ENCODE data around the gene PPDPF. TPM values are rescaled to one million over a fixed set of nuclear protein-coding genes. Genes with fewer than 3 reads are reported as not detected.

Gene PPDPF
- total RNA-seq, 1 experiment from 2014 or later: 148 TPM

DNA sequence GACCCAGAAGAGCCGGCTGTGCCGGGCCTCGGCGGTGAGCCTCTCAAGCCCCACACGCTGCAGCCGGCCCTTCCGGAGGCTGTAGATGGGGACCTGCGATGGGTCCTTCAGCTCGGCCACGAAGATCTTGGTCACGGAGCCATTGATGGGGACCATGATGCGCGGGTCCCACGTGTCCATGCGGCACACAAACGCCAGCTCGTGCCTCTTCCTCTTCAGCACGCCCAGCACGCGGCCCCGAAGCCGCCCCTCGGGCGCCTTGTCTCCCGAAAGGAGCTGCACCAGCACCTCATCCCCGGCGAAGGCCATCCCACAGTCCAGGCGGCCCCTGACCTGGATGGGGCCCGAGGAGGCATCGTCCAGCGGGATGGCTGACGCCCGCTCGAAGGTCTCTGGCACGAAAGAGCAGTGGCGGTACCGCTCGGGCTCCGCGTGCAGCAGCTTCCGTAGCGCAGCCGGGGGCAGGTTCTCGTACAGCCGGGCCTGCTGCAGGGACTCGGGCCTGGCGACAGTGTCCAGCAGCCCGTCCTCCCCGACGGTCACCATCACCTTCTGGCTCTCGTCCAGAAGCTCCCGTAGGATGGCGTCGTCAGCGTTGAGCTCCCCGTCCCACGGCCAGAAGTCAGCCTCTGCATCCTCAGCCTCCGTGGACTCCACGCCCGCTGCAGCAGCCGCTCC lies 44.6 kb downstream of the PPDPF start:
- H3K9me3 ChIP-seq (ENCODE audit: low read depth, low read length, poor library complexity, severe bottlenecking): no peaks in the 10 kb centered on the region
- no peaks in the 10 kb centered on the region for H3K27me3 ChIP-seq (replicated peaks; ENCODE audit: insufficient read depth, low read depth, low read length, poor library complexity)
- TF ChIP-seq EZH2 (IDR thresholded peaks at IDR 0.05; ENCODE audit: borderline replicate concordance, low read depth, low read length, poor library complexity, severe bottlenecking): no peak
- TF ChIP-seq, protein P1, sequence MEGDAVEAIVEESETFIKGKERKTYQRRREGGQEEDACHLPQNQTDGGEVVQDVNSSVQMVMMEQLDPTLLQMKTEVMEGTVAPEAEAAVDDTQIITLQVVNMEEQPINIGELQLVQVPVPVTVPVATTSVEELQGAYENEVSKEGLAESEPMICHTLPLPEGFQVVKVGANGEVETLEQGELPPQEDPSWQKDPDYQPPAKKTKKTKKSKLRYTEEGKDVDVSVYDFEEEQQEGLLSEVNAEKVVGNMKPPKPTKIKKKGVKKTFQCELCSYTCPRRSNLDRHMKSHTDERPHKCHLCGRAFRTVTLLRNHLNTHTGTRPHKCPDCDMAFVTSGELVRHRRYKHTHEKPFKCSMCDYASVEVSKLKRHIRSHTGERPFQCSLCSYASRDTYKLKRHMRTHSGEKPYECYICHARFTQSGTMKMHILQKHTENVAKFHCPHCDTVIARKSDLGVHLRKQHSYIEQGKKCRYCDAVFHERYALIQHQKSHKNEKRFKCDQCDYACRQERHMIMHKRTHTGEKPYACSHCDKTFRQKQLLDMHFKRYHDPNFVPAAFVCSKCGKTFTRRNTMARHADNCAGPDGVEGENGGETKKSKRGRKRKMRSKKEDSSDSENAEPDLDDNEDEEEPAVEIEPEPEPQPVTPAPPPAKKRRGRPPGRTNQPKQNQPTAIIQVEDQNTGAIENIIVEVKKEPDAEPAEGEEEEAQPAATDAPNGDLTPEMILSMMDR (conservative IDR thresholded peaks at IDR 0.05; ENCODE audit: low read depth, low read length): no peak
- no peak overlapping the region for H3K27ac ChIP-seq (ENCODE audit: low read depth, low read length, poor library complexity, severe bottlenecking)
- intact Hi-C loops (cut with micrococcal nuclease; ENCODE audit: unreplicated experiment): no loop called here
- ChIA-PET POLR2A (ENCODE audit: low non-redundant PET) (interaction anchor here (0.5 kb wide), 1 partner anchor 34 kb away, joined by 3 read pairs; no protein-coding TSS in a partner anchor), CTCF (no interaction called here)
- H3K4me1 ChIP-seq (ENCODE audit: insufficient read depth, low read length, poor library complexity, severe bottlenecking): no peaks in the 10 kb centered on the region
- no peak overlapping the region for H3K4me3 ChIP-seq (ENCODE audit: low read depth, low read length, poor library complexity, severe bottlenecking)
- no peaks in the 10 kb centered on the region for H3K36me3 ChIP-seq (ENCODE audit: insufficient read depth, low read length, poor library complexity, severe bottlenecking)
- BruUV-seq (replicated peaks): no TSS peak
- DNase-seq (ENCODE audit: low spot score): no peak

DNA sequence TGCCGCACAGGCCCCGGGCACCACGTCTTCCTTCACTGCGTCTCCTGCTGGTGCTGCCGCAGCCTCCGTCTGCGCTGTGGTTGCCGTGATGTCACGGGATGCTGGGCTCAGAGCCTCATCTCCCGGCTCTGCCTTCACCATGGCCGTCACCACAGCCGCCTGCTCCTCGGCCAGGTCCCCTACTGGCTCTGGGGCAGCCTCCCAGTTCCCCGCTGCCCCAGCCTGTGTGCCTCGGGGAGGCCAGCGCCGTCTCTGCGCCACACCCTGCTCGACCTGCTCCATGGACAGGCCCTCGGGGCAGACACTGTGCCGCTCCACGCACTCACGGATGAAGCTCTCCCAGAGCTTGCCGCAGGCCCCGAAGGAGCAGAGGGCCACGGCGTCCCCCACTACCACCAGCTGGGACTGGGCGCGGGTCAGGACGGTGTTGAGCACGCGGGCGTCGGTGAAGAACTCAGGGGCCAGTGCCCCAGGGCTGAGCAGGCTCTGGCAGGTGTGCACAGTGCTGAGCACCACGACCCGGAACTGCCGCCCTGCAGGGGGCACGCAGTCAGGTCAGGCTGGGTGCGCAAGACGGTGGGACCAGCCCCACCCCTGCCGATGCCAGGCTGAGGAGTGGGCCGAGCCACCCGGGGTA lies 45.3 kb downstream of the PPDPF start:
- no peak overlapping the region for H3K27ac ChIP-seq (ENCODE audit: low read depth, low read length, poor library complexity, severe bottlenecking)
- intact Hi-C loops (cut with micrococcal nuclease; ENCODE audit: unreplicated experiment): no loop called here
- H3K27me3 ChIP-seq (replicated peaks; ENCODE audit: insufficient read depth, low read depth, low read length, poor library complexity): no peaks in the 10 kb centered on the region

DNA sequence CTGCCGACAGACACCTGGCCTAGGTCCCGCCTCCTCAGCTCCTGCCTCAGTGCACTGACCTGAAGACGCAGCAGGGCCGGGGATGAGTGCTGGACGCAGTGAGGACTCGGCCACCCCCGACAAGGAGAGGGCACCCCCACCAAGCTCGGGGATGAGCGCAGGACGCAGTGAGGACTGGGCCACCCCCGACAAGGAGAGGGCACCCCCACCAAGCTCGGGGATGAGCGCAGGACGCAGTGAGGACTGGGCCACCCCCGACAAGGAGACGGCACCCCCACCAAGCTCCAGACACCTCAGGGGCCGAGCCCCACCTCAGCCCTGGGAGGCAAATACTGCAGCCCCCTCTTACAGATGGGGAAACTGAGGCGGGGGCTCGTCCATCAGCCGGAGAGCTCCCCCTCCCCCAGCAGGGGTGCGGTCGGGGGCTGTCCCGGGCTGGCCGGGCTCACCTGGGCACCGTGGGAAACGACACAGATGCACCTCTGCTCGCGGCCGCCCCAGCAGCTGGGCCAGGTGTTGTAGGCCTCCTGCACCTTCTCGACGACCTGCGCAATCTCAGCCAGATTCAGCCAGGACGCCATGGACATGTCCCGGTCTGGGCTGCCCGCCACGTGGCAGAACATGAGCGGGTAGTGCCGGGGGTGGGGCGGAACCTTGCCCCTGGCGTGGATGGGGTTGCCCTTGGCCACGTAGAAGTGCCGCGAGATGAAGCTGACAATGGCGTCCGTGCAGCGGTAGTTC lies 46.0 kb downstream of the PPDPF start:
- Histone ChIP-seq H3K27me3 (replicated peaks; ENCODE audit: insufficient read depth, low read depth, low read length, poor library complexity) (no peaks in the 10 kb centered on the region), H3K4me1 (ENCODE audit: insufficient read depth, low read length, poor library complexity, severe bottlenecking) (no peaks in the 10 kb centered on the region), H3K27ac (ENCODE audit: low read depth, low read length, poor library complexity, severe bottlenecking) (no peak overlapping the region), H3K9me3 (ENCODE audit: low read depth, low read length, poor library complexity, severe bottlenecking) (no peaks in the 10 kb centered on the region), H3K36me3 (ENCODE audit: insufficient read depth, low read length, poor library complexity, severe bottlenecking) (no peaks in the 10 kb centered on the region), H3K4me3 (ENCODE audit: low read depth, low read length, poor library complexity, severe bottlenecking) (no peak overlapping the region)
- no peak for DNase-seq (ENCODE audit: low spot score)
- ChIA-PET CTCF (interaction anchor here (0.6 kb wide), 1 partner anchor 44 kb away, joined by 8 read pairs; no protein-coding TSS in a partner anchor), POLR2A (ENCODE audit: low non-redundant PET) (interaction anchor here (0.6 kb wide), 1 partner anchor 44 kb away, joined by 3 read pairs; no protein-coding TSS in a partner anchor)
- intact Hi-C loops (cut with micrococcal nuclease; ENCODE audit: unreplicated experiment): no loop called here
- BruUV-seq (replicated peaks): no TSS peak
- no peak for TF ChIP-seq EZH2 (IDR thresholded peaks at IDR 0.05; ENCODE audit: borderline replicate concordance, low read depth, low read length, poor library complexity, severe bottlenecking)
- TF ChIP-seq, protein P1 (conservative IDR thresholded peaks at IDR 0.05; ENCODE audit: low read depth, low read length): no peak

More for the DNA sequence above, 45.3 kb downstream of the PPDPF start:
- no peak for DNase-seq (ENCODE audit: low spot score)
- BruUV-seq (replicated peaks): no TSS peak
- TF ChIP-seq, protein P1 (conservative IDR thresholded peaks at IDR 0.05; ENCODE audit: low read depth, low read length): no peak
- no peak for TF ChIP-seq EZH2 (IDR thresholded peaks at IDR 0.05; ENCODE audit: borderline replicate concordance, low read depth, low read length, poor library complexity, severe bottlenecking)
- ChIA-PET CTCF (no interaction called here), POLR2A (ENCODE audit: low non-redundant PET) (interaction anchor here (0.5 to 0.6 kb wide), 2 partner anchors 34 to 44 kb away, joined by 3 read pairs; no protein-coding TSS in a partner anchor)
- Histone ChIP-seq H3K4me3 (ENCODE audit: low read depth, low read length, poor library complexity, severe bottlenecking) (no peak overlapping the region), H3K9me3 (ENCODE audit: low read depth, low read length, poor library complexity, severe bottlenecking) (no peaks in the 10 kb centered on the region), H3K4me1 (ENCODE audit: insufficient read depth, low read length, poor library complexity, severe bottlenecking) (no peaks in the 10 kb centered on the region), H3K36me3 (ENCODE audit: insufficient read depth, low read length, poor library complexity, severe bottlenecking) (no peaks in the 10 kb centered on the region)
